Stimulated activated naive CD4-positive, alpha-beta T cell treated with Interleukin-2 at 50 U/mL for 16 hours (primary cell): ENCODE results near the gene TCF7L2.
"Not testable (repeated sequence)": the region's sequence is repeated elsewhere in the genome, so short reads cannot be mapped to it uniquely, and the experiment has no call there.

ENCODE experiments used
- DNase-seq: peaks from one replicate; lab custom pipeline; 2025; lab: John Stamatoyannopoulos, UW

TCF7L2 gene

GRCh38 chr10:113047605-113047962 lies 97.5 kb downstream of the TCF7L2 start:
- no peak for DNase-seq

GRCh38 chr10:113047963-113048781 lies 98.1 kb downstream of the TCF7L2 start:
- DNase-seq: no peak

- DNase-seq: no peak
Measured at GRCh38 chr10:113049881-113050280, 99.8 kb downstream of the TCF7L2 start.

GRCh38 chr10:113052076-113052830 lies 102.2 kb downstream of the TCF7L2 start:
- DNase-seq: no peak

- no peak for DNase-seq
Measured at GRCh38 chr10:113053091-113053490, 103.0 kb downstream of the TCF7L2 start.

GRCh38 chr10:113053881-113054280 lies 103.8 kb downstream of the TCF7L2 start:
- no peak for DNase-seq

- DNase-seq: no peak
Measured at GRCh38 chr10:113055458-113055857, 105.4 kb downstream of the TCF7L2 start.

GRCh38 chr10:113056030-113056429 lies 106.0 kb downstream of the TCF7L2 start:
- DNase-seq: no peak

GRCh38 chr10:113056441-113057021 lies 106.5 kb downstream of the TCF7L2 start:
- no peak for DNase-seq

- no peak for DNase-seq
Measured at GRCh38 chr10:113057948-113058522, 108.0 kb downstream of the TCF7L2 start.

- DNase-seq: no peak
Measured at GRCh38 chr10:113058523-113059370, 108.7 kb downstream of the TCF7L2 start.

- no peak for DNase-seq
Measured at GRCh38 chr10:113059371-113059780, 109.3 kb downstream of the TCF7L2 start.

GRCh38 chr10:113060201-113061053 lies 110.4 kb downstream of the TCF7L2 start:
- no peak for DNase-seq

- DNase-seq: no peak
Measured at GRCh38 chr10:113061054-113061430, 111.0 kb downstream of the TCF7L2 start.

GRCh38 chr10:113061557-113061956 lies 111.5 kb downstream of the TCF7L2 start:
- DNase-seq: no peak

GRCh38 chr10:113063043-113063967 lies 113.3 kb downstream of the TCF7L2 start:
- no peak for DNase-seq

GRCh38 chr10:113064039-113064438 lies 114.0 kb downstream of the TCF7L2 start:
- no peak for DNase-seq

- DNase-seq: not testable (repeated sequence)
Measured at GRCh38 chr10:113066120-113066519, 116.1 kb downstream of the TCF7L2 start.

- DNase-seq: no peak
Measured at GRCh38 chr10:113066561-113067312, 116.7 kb downstream of the TCF7L2 start.
